DND-41 (cell line): Measurements from ENCODE around the gene H1-8.

ENCODE experiments used
- ATAC-seq: fragments of 200-7000 bp; cut with Tn5 transposase; 3 replicates; pipeline ENCODE4 v1.9.1; 2021; ENCODE audit warnings: low read depth; ENCODE audit not compliant: insufficient read depth
- DNase-seq: peaks from one replicate; pipeline ENCODE4 v3.0.0-alpha.2; 2020
- H2AFZ ChIP-seq: 2 replicates; pipeline ENCODE4 v1.6.0; 2012; ENCODE audit warnings: low read depth, low read length
- H3K27ac ChIP-seq: 2 replicates; pipeline ENCODE4 v1.5.1; 2012; ENCODE audit warnings: low read length, inconsistent platforms
- H3K27me3 ChIP-seq: fragments of 200-600 bp; sonication (generic); 2 replicates; pipeline ENCODE4 v1.6.0; 2012; ENCODE audit warnings: low read length, mild to moderate bottlenecking, inconsistent platforms; ENCODE audit not compliant: insufficient read depth, poor library complexity
- H3K36me3 ChIP-seq: 2 replicates; pipeline ENCODE4 v1.5.1; 2012; ENCODE audit warnings: low read length, inconsistent platforms; ENCODE audit not compliant: insufficient read depth
- H3K4me1 ChIP-seq: 2 replicates; pipeline ENCODE4 v1.5.1; 2012; ENCODE audit warnings: mild to moderate bottlenecking, low read length; ENCODE audit not compliant: insufficient read depth
- H3K4me2 ChIP-seq: 2 replicates; pipeline ENCODE4 v1.6.0; 2012; ENCODE audit warnings: mild to moderate bottlenecking, moderate library complexity, low read length, inconsistent platforms; ENCODE audit not compliant: insufficient read depth
- H3K4me3 ChIP-seq, 2 experiments: fragments of 200-600 bp in 1 of 2; shearing (Covaris generic) in 1 of 2; 2 replicates each; pipeline ENCODE4 v1.5.1; 2012 to 2016; ENCODE audit warnings: inconsistent platforms in 2 of 2, low read length in 2 of 2, mild to moderate bottlenecking in 2 of 2, low read depth in 1 of 2, moderate library complexity in 1 of 2
- H3K79me2 ChIP-seq: 2 replicates; pipeline ENCODE4 v1.6.0; 2012; ENCODE audit warnings: low read length, inconsistent platforms; ENCODE audit not compliant: insufficient read depth
- H3K9ac ChIP-seq: 2 replicates; pipeline ENCODE4 v1.6.0; 2012; ENCODE audit warnings: low read depth, mild to moderate bottlenecking, inconsistent platforms, low read length, moderate library complexity
- H3K9me3 ChIP-seq: 2 replicates; pipeline ENCODE4 v1.5.1; 2012; ENCODE audit warnings: low read length, moderate library complexity, mild to moderate bottlenecking, inconsistent platforms; ENCODE audit not compliant: insufficient read depth, severe bottlenecking
- H4K20me1 ChIP-seq: 2 replicates; pipeline ENCODE4 v1.6.0; 2012; ENCODE audit warnings: low read length; ENCODE audit not compliant: insufficient read depth
- EZH2 ChIP-seq: IDR thresholded peaks from 3 replicates; pipeline ENCODE4 v1.6.1; 2012; ENCODE audit warnings: borderline replicate concordance, low read depth, mild to moderate bottlenecking, moderate library complexity, low read length, inconsistent platforms; ENCODE audit not compliant: severe bottlenecking
- TF ChIP-seq, protein P1 (sequence below): IDR thresholded peaks from 2 replicates; pipeline ENCODE4 v1.5.1; 2012; ENCODE audit warnings: borderline replicate concordance, low read length, moderate library complexity, mild to moderate bottlenecking; ENCODE audit not compliant: poor library complexity, severe bottlenecking; ENCODE audit errors: extremely low read depth

Gene H1-8

GRCh38 chr3:129571605-129572547 lies 28.9 kb downstream of the H1-8 start:
- H3K4me3 ChIP-seq, result no peak overlapping the region
- ATAC-seq (no peak), DNase-seq (no peak)
- peaks cover 6% of the 10 kb centered on the region for H3K4me1 ChIP-seq
- H3K9me3 ChIP-seq, result no peaks in the 10 kb centered on the region
- H3K36me3 ChIP-seq, result peaks cover 99% of the 10 kb centered on the region
- H3K9ac ChIP-seq, result no peak overlapping the region
- no peak overlapping the region for H3K4me2 ChIP-seq
- H3K27ac ChIP-seq, result no peak overlapping the region
- H3K79me2 ChIP-seq, result no peaks in the 10 kb centered on the region
- no peaks in the 10 kb centered on the region for H3K27me3 ChIP-seq
- TF ChIP-seq, protein P1, sequence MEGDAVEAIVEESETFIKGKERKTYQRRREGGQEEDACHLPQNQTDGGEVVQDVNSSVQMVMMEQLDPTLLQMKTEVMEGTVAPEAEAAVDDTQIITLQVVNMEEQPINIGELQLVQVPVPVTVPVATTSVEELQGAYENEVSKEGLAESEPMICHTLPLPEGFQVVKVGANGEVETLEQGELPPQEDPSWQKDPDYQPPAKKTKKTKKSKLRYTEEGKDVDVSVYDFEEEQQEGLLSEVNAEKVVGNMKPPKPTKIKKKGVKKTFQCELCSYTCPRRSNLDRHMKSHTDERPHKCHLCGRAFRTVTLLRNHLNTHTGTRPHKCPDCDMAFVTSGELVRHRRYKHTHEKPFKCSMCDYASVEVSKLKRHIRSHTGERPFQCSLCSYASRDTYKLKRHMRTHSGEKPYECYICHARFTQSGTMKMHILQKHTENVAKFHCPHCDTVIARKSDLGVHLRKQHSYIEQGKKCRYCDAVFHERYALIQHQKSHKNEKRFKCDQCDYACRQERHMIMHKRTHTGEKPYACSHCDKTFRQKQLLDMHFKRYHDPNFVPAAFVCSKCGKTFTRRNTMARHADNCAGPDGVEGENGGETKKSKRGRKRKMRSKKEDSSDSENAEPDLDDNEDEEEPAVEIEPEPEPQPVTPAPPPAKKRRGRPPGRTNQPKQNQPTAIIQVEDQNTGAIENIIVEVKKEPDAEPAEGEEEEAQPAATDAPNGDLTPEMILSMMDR, result no peak
- TF ChIP-seq EZH2, result no peak
- H2AFZ ChIP-seq, result no peak overlapping the region
- H4K20me1 ChIP-seq, result peaks cover 48% of the 10 kb centered on the region

DNA sequence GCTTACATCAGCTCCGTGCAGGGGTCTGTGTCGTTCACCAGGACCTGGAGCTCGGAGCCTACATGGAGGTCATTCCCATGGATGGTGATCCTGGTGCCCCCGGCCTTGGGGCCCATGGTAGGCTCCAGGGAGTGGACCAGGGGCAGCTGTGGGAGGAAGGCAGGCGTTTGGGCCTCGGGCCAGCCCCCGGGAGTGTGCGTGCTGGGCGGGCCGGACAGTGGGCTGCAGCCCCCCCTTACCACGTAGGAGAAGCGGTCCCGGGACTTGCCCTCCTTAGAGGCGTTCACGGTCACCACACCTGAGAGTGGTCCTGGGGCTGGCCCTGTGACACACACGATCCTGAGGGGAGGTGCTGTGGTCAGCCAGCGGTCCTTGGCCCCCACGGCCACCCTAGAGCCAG lies 29.6 kb downstream of the H1-8 start:
- Histone ChIP-seq H3K4me1 (peaks cover 14% of the 10 kb centered on the region), H3K4me3 (no peak overlapping the region), H3K9ac (no peak overlapping the region), H3K27ac (no peak overlapping the region), H4K20me1 (peaks cover 48% of the 10 kb centered on the region), H3K27me3 (no peaks in the 10 kb centered on the region), H2AFZ (no peak overlapping the region), H3K79me2 (no peaks in the 10 kb centered on the region), H3K9me3 (no peaks in the 10 kb centered on the region), H3K4me2 (no peak overlapping the region), H3K36me3 (peaks cover 99% of the 10 kb centered on the region)
- no peak for DNase-seq
- no peak for TF ChIP-seq EZH2
- TF ChIP-seq, protein P1, result no peak
- no peak for ATAC-seq

DNA sequence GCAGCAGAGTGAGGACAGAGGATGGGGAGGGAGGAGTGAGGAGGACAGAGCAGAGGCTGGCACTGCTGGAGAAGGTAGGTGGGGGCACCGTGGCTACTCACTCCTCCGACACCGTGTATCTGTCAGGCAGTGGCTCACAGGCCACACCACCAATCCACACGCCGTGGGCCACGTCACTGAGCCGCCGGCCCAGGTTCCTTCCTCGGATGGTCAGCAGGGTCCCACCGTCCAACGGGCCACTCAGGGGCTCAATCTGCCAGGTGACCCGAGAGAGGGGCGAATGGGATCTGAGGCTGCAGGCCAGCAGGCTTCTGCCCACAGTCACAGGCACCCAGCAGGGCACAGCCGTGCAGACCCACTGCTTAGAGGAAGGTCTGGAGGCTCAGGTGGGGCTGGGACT lies 30.5 kb downstream of the H1-8 start:
- Histone ChIP-seq H3K27ac (peak overlapping the region; percentile 22; the same call in 1 of the 2 replicates), H3K79me2 (no peaks in the 10 kb centered on the region), H3K36me3 (peaks cover 100% of the 10 kb centered on the region), H3K9ac (no peak overlapping the region), H4K20me1 (peaks cover 54% of the 10 kb centered on the region), H3K27me3 (no peaks in the 10 kb centered on the region), H3K4me3 (no peak overlapping the region), H3K9me3 (no peaks in the 10 kb centered on the region), H3K4me2 (no peak overlapping the region), H2AFZ (no peak overlapping the region), H3K4me1 (peaks cover 22% of the 10 kb centered on the region)
- TF ChIP-seq EZH2, result no peak
- TF ChIP-seq, protein P1, result no peak
- ATAC-seq (no peak), DNase-seq (no peak)
